NCI-H2227 treated with DMSO at 0.1 percent for 48 hours (cell line): ENCODE measurements around the gene BCL6B.

Experiments used
- DNase-seq: peaks from one replicate; lab custom pipeline; 2025; lab: John Stamatoyannopoulos, UW

Gene BCL6B

GRCh38 chr17:7058831-7059447 lies 36.1 kb downstream of the BCL6B start:
- DNase-seq: no peak

GRCh38 chr17:7060165-7060891 lies 37.5 kb downstream of the BCL6B start:
- DNase-seq: no peak

- DNase-seq: no peak
Observed at GRCh38 chr17:7063518-7064094, 40.8 kb downstream of the BCL6B start.

- no peak for DNase-seq
Observed at GRCh38 chr17:7064261-7064660, 41.4 kb downstream of the BCL6B start.

- DNase-seq: no peak
Observed at GRCh38 chr17:7067198-7067597, 44.3 kb downstream of the BCL6B start.

GRCh38 chr17:7068268-7068667 lies 45.4 kb downstream of the BCL6B start:
- no peak for DNase-seq

GRCh38 chr17:7070712-7071111 lies 47.9 kb downstream of the BCL6B start:
- no peak for DNase-seq

- no peak for DNase-seq
Observed at GRCh38 chr17:7072406-7072805, 49.6 kb downstream of the BCL6B start.

GRCh38 chr17:7074931-7075330 lies 52.1 kb downstream of the BCL6B start:
- no peak for DNase-seq

- no peak for DNase-seq
Observed at GRCh38 chr17:7077911-7078546, 55.2 kb downstream of the BCL6B start.

- DNase-seq: no peak
Observed at GRCh38 chr17:7078711-7079110, 55.9 kb downstream of the BCL6B start.
